ENCODE measurements around the gene CHD9NB.
A peak's percentile ranks its signal among the peaks of the same experiment; 100 is the strongest.

Gene CHD9NB

DNA sequence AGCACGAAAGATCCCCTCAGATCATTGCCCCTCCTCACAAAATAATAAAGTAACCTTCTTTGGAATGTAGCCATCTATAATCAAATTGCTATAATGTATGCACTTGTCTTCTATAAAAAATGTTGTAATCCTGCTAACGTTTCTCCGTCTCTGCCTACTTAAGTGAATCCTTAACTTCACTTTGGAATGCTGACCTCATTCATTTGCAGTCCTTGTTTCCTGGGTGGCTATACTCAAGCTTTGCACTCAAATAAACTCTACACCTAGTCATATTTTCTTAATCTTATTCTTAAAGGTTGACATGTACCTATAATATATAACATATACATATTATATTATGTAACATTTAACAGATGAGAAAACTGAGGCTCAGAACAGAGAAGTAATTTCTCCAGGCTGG, 22.7 kb downstream of the CHD9NB start:
- DNase-seq (ENCODE audit: low read depth), result no peak

DNA sequence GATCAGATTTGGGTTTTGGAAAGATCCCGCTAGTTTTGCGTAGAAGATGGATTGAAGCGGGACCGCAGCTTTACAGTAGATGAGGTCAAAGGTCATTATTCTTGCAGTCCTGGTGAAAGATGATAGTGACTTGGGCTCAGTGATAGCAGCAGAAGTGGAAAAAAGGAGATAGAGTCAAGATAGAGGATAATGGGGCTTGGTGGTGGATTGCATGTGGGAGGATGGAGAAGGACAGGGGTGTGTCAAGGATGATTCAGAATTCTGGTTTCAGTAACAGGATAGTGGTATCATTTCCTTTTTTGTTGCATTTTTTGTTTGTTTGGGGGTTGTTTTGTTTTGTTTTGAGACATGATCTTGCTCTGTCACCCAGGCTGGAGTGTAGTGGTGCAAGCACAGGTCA, 28.7 kb downstream of the CHD9NB start:
- DNase-seq (ENCODE audit: low read depth), result no peak

DNA sequence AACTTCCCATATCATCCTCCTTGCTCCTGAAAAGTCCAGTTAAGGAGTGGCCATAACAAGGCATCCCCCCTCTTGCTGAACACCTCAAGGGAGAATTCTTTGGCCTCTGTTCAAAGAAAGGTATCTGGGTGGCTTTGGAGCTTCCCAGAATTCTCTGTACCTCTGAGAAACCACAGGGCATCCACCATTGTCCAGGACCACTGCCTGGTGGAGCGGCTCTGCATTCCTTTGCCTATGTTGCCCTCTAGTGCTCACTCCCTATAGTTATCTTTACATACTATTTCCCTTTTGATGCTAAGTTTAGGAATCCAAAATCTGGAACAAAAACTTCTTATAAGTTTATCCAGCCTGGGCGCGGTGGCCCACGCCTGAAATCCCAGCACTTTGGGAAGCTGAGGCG, 30.3 kb downstream of the CHD9NB start:
- peak; percentile 15 for DNase-seq (ENCODE audit: low read depth)

DNA sequence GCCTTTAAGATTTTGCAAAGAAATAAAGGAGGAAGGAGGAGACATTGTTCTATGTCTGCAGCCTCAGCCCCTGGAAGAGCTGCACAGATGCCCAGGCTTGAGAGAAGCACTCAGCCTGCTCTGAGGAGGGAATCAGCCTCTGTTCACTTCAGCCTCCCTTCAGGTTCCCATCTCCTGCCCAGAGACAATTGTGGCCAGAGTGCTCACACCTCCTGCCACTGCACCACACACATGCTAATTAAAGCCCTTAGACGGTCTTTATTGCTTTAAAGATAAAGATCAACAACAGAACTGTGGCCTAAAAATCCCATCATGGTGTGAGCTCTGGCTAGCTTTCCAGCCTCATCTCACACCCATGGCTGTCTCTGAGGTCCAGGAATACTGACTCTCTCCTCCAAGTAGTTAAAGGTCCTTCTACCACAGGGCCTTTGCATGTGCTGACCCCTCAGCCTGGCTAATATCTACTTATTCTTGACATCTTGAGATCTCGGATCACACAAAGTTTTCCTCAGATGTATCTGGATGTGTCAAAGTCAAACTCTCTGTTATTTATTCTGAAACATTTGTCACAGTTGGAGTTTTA, 33.8 kb downstream of the CHD9NB start:
- no peak for DNase-seq (ENCODE audit: low read depth)

DNA sequence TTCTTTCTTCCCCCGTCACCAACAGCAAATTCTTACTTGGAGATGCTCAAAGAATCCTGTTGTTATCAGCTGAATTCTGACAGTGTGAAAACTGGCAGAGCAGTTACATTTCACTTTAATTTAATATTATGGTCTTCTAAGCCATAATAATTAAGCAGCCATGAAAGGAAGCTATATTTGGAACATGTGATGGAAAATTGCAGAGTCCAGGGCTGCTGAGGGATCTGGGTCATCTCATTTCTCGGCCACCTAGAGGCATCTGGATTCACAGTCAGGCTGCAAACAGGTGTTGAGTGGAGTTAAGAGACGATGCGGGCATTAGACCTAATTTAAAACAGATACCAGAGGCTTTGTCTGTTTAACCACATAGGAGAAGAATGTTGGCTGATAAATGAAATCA, 38.4 kb downstream of the CHD9NB start:
- no peak for DNase-seq (ENCODE audit: low read depth)

DNA sequence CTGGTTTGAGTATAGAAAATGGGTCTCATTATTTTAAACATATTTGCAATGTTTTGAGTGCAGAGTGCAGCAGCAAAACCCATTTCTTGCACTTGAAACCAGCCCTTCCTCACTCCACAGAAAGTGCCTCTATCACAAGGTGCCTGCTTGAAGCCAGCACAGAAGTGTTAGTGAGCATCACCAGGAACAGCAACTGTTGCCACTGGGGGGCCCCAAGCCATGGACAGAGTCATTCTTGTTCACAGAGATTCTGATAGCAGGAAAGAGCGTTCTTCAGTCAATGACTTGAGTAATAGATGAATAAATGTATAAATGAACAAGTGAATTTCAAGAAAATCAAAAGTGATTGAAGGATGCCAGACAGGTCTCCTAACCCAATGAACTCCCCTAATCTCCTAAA, 45.6 kb downstream of the CHD9NB start:
- no peak for DNase-seq (ENCODE audit: low read depth)

DNA sequence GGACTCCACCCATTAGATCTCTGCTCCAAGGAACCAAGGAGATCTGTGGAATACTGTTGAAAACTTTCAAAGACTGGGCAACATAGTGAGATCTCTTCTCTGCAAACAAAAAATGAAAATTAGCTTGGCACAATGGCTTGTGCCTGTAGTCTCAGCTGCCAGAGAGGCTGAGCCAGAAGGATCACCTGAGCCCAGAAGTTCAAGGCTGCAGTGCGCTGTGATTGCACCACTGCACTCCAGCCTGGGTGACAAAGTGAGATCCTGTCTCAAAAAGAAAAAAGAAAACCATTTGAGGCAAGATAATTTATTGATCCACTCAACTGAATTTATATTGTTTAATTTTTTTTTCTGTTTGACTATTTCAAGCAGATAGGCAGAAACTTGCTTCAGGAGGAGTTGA, 54.8 kb downstream of the CHD9NB start:
- no peak for DNase-seq (ENCODE audit: low read depth)

DNA sequence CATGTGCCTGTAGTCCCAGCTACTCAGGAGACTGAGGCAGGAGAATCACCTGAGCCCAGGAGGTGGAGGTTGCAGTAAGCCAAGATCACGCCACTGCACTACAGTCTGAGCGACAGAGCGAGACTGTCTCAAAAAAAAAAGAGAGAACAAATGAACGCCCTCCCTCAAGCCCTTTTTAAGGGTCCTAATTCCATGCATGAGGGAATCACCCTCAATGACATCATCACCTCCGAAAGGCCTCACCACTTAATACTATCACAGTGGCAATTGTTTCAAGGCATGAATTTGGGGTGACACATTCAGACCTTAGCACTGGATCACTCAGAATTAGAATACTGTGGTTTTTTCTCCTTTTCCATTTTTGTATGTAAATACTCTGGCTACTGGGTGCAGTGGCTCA, 57.8 kb downstream of the CHD9NB start:
- DNase-seq (ENCODE audit: low read depth), result no peak

DNA sequence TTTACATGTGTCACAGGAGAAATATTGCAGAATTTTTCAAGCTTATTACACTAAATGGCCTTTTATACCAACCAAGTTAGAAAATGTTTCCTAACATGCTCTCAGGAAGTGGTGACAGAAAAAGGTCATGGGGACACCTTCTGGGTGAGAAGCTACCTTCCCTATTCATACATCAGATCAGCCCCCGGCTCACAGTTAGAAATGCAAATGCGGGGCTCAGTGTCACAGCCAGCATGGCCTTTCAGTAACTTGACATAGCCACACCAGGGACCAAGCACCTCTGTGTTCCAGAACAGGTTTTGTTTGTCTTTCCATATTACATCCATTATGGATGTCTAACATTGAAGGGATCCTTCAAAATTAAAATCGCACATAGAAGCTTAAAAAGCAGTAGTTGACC, 59.5 kb downstream of the CHD9NB start:
- DNase-seq (ENCODE audit: low read depth), result no peak

DNA sequence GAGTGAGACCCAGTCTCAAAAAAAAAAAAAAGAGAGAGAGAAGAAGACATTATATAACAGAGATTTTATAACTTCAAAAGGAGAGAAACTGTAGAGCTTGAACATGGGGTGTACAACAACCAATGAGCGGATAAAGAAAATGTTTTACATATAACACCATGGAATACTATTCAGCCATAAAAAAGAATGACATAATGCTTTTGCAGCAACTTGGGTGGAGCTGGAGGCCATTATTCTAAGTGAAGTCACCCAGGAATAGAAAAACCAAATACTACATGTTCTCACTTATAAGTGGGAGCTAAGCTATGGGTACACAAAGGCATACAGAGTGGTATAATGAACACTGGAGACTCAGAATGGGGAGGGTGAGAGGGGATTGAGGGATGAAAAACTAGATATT, 61.1 kb downstream of the CHD9NB start:
- no peak for DNase-seq (ENCODE audit: low read depth)
